Measurements from ENCODE around the gene FLT3LG.
A peak's percentile ranks its signal among the peaks of the same experiment; 100 is the strongest.

Gene FLT3LG

DNA sequence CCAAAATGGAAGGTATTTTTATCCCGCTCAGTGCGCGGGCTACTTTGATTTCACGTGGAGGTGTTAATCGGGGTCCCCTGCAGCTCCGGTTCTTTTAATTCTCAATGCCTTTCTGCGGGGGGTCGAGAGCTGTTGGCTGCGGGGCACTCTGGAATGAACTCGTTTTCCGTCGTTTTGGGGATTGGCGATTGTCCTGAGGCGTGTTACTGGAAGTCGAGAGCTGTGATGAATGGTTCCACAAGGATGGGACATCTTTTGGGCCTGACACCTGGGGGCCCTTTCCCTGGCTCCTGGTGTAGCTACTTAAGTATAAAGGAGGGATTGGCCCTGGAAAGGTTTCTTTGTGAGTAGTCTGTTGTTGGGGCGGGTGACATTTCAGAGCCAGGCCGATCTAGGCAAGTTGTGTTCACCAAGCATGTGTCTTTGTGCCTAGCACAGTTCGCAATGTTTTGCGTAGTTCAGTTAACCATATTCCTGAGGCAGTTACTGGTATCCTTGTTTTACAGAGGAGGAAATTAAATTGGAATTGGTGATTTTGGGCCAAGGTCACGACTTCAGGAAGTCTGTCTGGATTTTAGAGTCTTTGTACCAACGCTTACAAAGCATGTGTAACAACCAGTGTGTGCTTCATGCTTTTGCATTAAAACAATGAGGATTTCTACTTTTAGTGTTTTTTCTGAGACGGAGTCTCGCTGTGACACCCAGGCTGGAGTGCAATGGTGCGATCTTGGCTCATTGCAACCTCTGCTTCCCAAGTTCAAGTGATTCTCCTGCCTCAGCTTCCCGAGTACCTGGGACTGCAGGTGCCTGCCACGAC is 14.2 kb downstream of the FLT3LG start:
- no peak for DNase-seq (ENCODE audit: low read depth in 2 of 2)

GRCh38 chr19:49488863-49489537 is 15.0 kb downstream of the FLT3LG start:
- no peak for DNase-seq (ENCODE audit: low read depth in 2 of 2)

DNA sequence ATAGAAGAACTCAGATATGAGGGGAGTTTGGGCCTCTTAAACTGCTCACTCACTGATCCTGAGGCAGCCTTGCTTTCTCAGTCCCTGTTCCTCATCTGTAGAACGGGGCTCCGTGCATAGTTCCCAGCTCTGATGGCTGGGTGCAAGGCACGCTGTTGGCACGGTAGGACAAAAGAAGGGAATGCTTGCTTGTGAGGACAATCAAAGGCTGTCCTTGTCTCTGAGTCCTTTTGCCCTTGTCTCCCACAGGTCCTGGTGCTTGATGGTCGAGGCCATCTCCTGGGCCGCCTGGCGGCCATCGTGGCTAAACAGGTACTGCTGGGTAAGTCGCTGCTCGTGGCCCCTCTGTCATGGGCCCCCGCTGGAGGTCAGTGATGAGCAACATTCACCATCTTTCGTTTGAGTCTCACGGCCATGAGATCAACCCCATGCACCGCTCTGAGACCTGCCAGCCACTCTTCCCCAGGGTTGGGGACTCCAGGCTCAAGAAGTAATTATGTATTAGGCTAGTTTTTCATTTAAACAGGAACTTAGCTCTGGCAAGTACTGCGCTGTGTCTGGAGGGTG is 15.7 kb downstream of the FLT3LG start:
- DNase-seq (ENCODE audit: low read depth in 2 of 2): no peak

- no peak for DNase-seq (ENCODE audit: low read depth in 2 of 2)
These were observed 16.4 kb downstream of the FLT3LG start for GRCh38 chr19:49490287-49491029.

DNA sequence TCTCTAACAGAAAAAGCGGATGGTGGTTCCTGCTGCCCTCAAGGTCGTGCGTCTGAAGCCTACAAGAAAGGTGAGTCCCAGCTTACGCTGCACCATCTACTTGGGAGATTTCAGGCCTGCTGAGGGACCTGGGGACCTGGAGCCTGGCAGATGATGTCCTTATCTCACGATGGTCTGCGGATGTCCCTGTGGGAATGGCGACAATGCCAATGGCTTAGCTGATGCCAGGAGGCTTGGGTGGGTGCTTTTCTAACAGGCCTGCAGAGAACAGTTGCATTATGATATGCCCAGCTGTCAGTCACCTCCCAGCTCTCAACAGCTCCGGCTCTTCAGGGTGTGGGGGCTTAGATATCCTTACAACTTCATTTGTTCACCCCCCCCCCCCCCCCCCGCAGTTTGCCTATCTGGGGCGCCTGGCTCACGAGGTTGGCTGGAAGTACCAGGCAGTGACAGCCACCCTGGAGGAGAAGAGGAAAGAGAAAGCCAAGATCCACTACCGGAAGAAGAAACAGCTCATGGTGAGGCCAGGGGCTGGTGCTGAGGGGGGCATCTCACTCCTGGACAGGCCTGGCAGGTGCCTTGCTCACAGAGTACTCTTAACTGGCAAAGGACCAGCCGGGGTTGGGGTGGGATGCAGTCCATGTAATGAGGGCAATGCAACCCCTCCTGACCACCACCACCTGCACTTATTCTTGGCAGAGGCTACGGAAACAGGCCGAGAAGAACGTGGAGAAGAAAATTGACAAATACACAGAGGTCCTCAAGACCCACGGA is 17.2 kb downstream of the FLT3LG start:
- DNase-seq (ENCODE audit: low read depth in 2 of 2): no peak

GRCh38 chr19:49491804-49492572 is 18.0 kb downstream of the FLT3LG start:
- no peak for DNase-seq (ENCODE audit: low read depth in 2 of 2)

GRCh38 chr19:49492573-49493405 is 18.8 kb downstream of the FLT3LG start:
- no peak for DNase-seq (ENCODE audit: low read depth in 2 of 2)

GRCh38 chr19:49496574-49497008 is 22.6 kb downstream of the FLT3LG start:
- DNase-seq (ENCODE audit: low read depth in 2 of 2): no peak

DNA sequence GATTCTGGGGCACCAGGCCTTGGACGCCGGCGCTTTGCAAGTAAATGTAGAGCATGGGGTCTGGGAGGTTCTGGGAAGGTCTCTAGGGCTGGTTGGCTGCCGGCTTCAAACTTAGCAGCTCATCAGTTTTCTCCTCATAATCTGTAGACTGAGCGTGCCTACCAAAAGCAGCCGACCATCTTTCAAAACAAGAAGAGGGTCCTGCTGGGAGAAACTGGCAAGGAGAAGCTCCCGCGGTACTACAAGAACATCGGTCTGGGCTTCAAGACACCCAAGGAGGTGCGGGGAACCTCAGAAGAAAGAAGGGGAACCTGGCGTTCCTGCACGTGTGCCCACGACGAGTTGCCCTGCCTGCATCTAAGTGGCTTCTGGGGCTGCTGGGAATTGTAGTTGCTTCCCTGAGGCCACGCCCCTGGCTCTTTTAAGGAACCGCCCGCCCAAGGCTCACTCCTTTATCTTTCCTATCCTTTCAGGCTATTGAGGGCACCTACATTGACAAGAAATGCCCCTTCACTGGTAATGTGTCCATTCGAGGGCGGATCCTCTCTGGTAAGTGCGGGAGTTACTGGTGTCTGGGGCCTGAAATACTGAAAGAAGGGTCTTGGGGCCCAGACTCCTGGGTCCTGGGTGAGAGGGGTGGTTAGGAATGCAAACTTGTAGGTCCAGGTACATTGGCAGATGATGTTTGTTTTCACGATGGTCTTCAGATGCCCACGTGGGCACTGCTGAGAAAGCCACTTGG is 23.2 kb downstream of the FLT3LG start:
- DNase-seq (ENCODE audit: low read depth in 2 of 2): peak in 1 of 2 donors; percentile 59

GRCh38 chr19:49497789-49498103 is 23.7 kb downstream of the FLT3LG start:
- DNase-seq (ENCODE audit: low read depth in 2 of 2): no peak

GRCh38 chr19:49498475-49498874 is 24.5 kb downstream of the FLT3LG start:
- no peak for DNase-seq (ENCODE audit: low read depth in 2 of 2)

GRCh38 chr19:49499030-49499670 is 25.1 kb downstream of the FLT3LG start:
- DNase-seq (ENCODE audit: low read depth in 2 of 2): no peak

DNA sequence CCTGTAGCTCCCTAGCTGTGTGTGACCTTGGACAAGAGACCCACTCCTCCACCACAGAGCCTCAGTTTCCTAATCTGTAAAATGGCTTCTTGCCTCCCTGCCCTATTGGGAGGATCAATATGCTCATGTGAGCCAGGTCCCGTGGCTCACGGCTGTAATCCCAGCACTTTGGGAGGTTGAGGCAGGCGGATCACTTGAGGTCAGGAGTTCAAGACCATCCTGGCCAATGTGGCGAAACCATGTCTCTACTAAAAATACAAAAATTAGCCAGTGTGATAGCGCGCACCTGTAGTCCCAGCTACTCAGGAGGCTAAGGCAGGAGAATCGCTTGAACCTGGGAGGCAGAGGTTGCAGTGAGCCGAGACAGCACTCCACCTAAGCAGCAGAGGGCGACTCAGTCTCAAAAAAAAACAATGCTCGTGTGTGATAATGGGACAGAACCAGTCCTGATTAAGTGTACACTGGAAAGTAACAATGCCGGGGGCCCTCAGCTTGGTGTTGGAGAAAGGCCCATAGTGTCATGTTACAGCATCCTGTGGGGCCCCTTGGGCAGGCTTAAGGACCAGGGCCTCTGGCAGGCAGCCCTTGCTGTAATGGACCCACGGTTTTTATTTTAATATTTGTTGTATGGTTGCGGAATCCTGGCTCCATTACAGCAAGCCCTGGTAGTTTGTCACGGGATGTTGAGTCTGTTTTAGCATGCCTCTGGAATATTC is 29.0 kb downstream of the FLT3LG start:
- DNase-seq (ENCODE audit: low read depth in 2 of 2): no peak

DNA sequence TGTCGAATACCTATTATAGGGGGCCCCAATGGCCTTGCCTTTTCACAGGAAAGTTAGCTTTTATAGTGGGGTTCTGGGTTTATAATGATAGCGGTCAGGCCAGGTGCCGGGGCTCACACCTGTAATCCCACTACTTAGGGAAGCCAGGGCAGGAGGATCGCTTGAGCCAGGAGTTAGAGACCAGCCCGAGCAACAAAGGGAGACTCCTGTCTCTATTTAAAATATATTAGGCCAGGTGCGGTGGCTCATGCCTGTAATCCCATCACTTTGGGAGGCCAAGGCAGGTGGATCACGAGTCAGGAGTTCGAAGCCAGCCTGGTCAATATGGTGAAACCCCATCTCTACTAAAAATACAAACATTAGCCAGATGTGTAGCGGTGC is 29.6 kb downstream of the FLT3LG start:
- DNase-seq (ENCODE audit: low read depth in 2 of 2): no peak

DNA sequence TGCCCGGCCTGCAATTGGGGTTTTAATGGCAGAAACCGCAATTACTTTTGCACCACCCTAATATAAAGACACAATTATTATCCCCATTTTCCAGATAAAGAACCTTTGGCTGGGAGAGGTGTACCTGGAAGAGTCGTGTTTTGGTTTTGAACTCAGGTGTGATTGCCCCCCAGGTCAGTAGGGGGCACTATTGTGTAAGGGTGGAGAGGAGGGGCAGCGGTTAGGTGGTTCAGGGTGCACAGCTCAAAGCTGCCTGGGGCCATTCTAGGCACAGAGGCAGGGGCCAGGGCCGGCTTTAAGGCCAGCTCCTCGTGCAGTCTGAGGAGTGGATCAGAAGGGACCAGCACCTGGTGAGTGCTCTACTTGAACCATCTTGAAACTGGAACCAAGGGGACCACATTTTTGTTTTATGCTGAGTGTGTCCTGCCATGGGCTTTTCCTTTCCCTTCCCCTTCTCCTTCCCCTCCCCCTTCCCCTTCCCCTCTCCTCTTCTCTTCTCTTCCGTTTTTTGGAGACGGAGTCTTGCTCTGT is 32.6 kb downstream of the FLT3LG start:
- DNase-seq (ENCODE audit: low read depth in 2 of 2): peak in 1 of 2 donors; percentile 68

DNA sequence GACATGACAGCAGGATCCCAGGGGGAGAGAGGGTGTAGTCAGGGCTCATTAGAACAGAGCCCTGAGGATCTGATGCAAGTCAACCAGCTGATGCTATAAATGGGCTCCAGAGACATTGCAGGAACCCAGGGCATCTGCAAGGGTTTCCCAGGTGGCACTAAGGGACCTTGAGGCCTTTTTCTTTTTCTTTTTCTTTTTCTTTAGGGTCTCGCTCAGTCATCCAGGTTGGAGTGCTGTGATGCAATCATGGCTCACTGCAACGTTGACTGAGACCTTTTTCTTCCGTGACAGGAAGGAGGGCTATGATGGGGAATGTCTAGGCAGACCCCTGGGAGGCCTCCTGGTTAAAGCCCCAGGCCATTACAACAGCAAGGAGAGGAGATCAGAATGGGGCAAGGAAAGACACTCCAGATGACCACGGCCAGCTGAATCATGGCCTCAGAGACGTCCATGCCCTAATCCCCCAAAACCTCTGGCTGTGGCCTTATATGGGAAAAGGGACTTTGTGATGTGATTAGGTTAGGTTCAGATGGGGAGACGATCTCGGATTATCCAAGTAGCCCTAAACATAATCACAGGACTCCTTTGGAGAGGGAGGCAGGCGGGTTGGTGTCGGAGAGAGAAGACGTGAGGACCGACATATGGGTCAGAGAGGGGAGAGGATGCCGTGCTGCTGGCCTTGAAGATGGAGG is 33.9 kb downstream of the FLT3LG start:
- DNase-seq (ENCODE audit: low read depth in 2 of 2): no peak

Data from stimulated activated CD8-positive, alpha-beta memory T cell treated with anti-CD3 and anti-CD28 coated beads, Interleukin-2, amount 100 ng/mL, for 48 hours (primary cell).